PC-3 (cell line): Measurements from ENCODE around the gene GJE1.

Experiments
- CTCF ChIP-seq: fragments of 300-600 bp; sonication (generic); conservative IDR thresholded peaks from 2 replicates; pipeline ENCODE4 v1.5.1; 2017; ENCODE audit warnings: antibody characterized with exemption, low read depth, mild to moderate bottlenecking, low read length
- EZH2 ChIP-seq: fragments of 300-600 bp; sonication (generic); IDR thresholded peaks from one replicate; pipeline ENCODE4 v1.6.1; 2017; ENCODE audit warnings: antibody characterized with exemption, mild to moderate bottlenecking, low read length; ENCODE audit not compliant: unreplicated experiment
- EZH2phosphoT487 ChIP-seq: fragments of 300-600 bp; sonication (generic); IDR thresholded peaks from 2 replicates; pipeline ENCODE4 v1.6.1; 2018; ENCODE audit warnings: mild to moderate bottlenecking, antibody characterized with exemption, low read length, borderline replicate concordance

- TF ChIP-seq EZH2 (no peak), CTCF (no peak), EZH2phosphoT487 (no peak)
Observed at GRCh38 chr6:142167486-142167885, 34.8 kb downstream of the GJE1 start.
